T-helper 22 cell (primary cell): ENCODE results near the gene FAM111A.

Source experiments
- DNase-seq: peaks from one replicate; pipeline ENCODE4 v3.0.0-alpha.2; 2020; ENCODE audit warnings: low read depth

Gene FAM111A

DNA sequence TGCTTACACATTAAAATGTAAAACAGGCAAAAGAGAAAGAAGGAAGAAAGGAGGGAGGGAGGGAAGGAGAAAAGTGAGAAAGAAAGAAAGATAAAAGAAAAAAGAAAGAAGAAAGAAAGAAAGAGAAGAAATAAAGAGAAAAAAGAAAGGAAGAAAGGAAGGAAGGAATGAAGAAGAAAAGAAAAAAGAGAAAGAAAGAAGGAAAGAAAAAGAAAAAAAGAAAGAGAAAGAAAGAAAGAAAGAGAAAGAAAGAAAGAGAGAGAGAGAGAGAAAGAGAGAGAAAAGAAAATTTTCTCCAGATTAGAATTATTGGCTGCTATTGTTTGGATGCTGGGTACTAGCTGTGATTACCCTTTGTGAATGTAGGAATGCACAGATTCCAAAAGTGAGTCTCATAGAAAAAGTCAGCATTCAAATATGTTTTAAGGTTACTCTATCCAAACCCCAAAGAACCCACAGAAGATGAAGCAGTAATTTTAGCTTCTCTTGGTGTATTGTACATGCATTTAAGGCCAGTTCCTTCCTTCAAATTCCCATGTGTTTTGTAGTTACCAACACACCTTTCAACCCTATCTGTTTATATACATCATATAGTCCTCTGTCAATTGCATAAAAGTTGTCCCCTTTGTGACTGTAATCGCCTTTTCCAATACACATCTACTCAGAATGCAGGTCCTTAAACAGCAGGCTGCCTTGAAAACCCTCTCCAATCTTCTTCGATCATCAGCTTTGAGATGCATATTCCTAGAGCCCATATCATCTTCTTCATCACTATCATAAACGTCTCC is 789 bp upstream of the FAM111A start:
- DNase-seq: no peak

DNA sequence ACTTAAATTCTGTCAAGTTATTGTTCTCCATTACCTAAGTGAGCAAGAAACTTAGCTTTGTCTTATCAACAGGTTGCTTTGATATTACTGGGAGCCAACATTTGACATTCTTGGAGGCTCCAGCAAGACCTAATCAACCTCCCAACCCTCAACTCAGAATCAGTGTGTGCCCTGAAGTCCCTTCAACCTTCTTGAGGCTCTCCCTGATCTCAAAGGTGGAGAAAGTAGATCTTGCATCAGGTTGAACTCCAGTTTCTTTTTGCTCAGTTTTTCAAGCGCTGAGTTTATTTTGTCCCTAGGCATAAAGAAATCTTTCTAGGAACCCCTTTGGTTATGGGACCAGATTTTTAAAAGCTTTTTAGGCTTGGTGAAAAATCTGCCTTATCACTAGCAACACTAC is 1.4 kb downstream of the FAM111A start:
- no peak for DNase-seq

DNA sequence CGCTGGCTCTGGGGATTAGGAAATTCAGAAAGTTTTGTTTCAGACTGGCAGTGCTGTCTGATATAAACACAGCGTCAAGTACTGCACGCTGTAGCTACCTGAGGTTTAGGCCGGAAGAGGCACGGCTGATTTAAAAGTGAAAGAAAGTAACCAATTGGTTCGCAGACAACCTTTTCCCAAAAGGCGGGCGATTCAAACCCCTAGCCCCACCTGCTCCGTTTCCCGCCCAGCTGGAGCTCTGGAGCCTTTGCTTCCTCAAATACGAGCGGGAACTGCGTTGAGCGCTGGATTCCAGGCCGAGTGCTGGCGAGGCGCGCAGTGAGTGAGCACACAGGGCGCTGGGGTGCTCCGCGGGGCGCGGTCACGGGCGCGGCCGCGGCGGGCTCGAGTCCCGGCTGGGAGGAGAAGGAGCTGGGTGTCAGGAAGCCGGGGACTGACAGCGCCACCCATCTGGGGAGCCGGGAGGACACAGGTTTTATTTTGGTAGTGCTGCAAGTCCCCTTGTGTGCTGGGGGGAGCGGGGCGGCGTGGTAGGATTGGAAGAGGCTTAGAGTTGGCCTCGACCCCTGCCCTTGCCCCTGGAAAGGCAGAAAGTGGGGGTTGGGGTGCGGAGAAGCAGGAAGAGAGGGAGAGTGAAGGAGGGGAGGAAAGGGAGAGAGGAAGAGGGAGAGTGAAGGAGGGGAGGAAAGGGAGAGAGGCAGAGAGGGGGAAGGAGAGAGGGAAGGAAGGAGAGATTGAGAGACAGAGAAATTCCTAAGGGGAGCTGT is 2.1 kb downstream of the FAM111A start:
- DNase-seq: peak; percentile 63

DNA sequence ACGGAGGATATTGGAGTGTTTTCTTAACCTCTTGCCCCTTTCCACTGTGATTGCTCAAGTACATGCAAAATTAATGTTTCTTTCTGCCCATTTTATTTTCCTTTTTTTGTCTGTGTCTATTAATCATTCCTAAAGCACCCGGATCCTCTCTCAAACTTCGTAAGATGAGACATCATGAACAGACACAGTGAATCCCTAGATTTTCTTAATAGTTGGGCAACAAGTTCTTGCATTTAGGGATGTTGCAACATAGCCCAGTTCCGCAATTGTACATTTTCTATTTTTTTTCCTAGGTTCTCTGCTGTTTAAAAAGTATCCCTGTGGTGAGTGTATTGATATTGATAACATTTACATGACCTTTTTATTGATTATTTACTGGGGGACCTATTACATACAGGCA is 2.9 kb downstream of the FAM111A start:
- DNase-seq: no peak

DNA sequence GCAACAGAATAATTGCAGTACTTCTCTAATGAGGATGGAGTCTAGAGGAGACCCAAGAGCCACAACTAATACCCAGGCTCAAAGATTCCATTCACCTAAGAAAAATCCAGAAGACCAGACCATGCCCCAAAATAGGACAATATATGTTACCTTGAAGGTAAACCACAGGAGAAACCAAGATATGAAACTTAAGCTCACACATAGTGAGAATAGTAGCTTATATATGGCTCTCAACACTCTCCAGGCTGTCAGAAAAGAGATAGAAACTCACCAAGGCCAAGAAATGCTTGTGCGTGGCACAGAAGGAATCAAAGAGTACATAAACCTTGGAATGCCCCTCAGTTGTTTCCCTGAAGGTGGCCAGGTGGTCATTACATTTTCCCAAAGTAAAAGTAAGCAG is 9.1 kb downstream of the FAM111A start:
- no peak for DNase-seq

DNA sequence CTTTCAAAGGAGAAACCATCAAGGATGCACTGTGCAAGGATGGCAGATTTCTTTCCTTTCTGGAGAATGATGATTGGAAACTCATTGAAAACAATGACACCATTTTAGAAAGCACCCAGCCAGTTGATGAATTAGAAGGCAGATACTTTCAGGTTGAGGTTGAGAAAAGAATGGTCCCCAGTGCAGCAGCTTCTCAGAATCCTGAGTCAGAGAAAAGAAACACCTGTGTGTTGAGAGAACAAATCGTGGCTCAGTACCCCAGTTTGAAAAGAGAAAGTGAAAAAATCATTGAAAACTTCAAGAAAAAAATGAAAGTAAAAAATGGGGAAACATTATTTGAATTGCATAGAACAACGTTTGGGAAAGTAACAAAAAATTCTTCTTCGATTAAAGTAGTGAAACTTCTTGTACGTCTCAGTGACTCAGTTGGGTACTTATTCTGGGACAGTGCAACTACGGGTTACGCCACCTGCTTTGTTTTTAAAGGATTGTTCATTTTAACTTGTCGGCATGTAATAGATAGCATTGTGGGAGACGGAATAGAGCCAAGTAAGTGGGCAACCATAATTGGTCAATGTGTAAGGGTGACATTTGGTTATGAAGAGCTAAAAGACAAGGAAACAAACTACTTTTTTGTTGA is 9.8 kb downstream of the FAM111A start:
- no peak for DNase-seq

DNA sequence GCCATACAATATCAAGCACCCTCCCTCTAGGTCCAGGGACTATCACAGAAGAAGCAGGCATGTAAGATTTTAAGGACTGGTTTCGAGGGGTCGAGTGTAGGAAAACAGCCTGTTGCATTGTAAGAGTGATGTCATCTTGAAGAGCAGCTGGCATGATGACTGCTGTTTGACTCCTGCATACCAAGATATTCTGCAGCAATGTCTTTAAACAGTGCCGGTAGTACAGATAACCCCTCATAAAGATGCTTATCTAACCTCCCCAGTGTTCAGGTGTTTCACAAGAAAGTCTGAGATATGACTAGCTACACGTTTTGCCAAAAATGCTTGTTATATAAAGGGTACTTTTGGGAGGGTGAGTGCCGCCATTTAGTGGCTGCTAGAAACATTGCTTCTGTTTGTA is 12.0 kb downstream of the FAM111A start:
- DNase-seq: no peak

DNA sequence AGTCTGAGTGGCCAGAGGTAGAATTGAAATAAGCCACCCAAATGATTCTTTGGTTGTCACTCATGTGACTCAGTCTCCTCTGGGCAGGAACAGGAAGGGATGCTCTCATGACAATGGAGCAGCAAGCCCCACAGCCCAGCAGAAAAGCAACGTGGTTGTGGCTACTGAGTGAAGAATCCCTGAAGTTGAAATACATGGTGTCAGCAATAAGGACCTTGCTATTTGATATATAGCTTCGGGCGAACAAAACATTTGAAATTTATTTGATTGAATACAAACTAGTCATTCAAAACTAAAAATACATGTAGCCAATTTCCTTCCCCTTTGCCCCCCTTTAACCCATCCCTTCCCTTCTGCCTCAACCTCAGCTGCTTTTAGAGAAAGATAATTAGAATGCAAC is 14.8 kb downstream of the FAM111A start:
- no peak for DNase-seq

DNA sequence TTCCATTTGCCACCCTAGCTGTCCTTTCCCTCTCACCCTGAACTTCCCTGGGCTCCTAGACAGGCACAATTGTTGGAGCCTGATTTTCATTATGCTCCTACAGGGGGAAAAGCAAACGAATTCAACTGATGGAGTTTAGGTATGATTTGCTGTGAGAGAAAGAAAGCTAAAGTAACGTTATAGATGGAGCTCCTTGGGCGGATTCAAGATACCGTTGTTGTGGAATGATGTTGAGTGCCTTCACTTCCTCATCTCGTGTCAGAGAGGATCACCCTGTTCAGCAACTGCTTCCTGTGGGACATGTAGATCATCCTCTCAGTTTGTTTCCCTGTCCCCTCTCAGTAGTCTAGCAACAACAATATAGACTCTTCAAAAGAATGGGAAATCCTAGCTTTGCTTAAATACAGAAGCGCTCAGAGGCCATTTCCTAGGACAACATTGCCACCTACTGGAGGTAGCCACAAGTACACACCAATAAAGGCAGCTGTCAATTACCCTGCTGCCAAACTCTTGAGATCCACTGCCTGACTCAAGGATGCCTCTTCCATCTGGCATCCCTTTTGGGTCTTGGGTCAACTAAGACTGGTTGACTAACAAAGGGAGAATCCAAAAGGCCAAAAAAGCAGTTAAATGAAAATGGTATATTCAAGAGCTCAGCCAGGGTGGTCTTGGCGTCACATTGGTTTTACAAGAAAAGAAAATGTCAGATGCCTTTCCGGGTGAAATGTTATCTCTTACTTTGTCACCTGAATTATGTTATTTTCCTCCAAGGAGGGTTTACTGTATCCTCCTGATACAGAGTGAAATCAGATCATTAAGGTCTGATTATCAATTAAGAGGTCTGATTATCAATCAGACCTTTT is 15.8 kb downstream of the FAM111A start:
- no peak for DNase-seq

DNA sequence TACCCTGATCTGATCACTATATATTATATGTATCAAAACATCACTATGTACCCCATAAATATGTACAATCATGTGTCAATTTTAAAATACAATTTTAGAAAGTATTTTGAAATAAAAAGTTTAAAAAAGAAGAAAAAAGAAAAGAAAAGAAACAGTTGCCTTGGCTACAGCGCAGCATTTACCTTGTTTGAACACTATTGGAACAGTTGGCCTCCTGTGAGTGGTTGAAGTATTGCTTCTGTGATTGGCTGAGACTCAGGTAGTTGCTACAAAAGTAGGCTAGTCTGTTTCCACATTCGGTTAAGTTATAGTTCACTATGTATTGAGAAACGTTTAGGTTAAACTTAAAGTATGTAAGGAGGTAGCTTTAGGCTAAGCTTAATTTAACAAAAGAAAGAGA is 21.4 kb downstream of the FAM111A start:
- DNase-seq: no peak

DNA sequence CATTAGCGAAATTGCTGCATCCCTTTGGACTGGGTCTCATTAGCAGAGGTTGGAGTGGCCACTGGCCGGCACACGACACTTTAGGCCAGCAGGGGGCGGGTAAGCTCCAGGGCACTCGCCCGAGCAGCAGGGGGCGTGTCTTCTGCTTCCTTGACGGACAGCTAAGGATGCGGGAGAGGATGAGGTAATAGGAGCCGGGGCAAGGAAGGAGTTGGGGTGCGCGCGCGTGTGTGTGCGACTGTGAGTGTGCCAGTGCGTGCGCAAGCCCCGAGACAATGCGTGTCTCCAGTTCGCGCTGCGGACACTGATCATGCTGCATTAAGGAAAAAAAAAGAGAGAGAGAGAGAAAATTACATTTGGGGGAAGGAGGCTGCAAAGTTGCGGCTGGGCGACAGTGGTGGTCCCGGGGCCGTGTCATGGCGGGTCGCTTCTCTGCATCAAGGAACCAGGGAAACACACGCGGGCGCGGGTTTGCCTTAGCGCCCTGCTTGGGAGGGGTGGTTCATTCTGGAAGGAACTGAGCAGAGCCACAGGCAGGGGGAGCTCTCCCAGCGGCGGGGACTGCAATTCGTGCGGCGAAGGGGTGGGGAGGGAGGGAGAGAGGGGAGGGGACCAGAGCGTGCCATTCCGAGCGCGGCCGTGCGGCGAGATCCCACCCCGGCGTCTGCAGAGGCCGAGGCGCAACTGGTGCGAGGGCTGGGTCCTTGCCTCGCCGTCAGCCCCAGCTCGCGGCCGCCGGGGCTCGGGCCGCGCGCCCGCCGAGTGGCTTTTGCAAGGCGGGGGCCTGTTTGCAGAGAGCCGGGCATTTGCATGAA is 29.1 kb downstream of the FAM111A start, which contains the start of gene DTX4:
Gene DTX4 (plus strand): TSS at position 625 of the 815 bp plus-strand sequence. CDS start 464 bp downstream, outside the sequence.
- DNase-seq: peak; percentile 74

DNA sequence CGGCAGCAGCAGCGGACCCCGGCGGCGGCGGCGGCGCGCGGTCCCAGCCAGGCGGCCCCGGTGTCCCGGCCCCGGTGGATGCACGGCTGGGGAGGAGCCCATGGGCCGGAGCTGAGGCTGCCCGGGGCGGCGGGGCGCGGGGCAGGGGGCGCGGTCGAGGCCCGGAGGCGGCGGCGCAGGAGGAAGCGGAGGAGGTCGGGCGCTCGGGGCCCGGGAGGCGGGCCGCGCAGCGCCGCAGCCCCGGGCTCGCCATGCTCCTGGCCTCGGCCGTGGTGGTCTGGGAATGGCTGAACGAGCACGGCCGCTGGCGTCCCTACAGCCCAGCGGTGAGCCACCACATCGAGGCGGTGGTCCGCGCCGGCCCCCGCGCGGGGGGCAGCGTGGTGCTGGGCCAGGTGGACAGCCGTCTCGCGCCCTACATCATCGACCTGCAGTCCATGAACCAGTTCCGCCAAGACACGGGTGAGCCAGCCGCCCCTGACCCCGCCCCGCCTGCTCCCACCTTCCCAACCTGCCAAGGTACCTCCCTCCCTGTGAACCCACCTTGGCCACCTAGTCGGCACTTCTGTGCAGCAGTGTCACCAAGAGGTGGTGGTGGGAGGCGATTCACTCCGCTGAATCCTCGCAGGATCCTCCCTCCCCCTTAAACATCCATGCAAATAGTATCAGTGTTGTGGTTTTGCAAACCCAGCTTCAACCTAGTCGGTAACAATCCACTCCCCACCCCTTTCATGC is 29.9 kb downstream of the FAM111A start:
- no peak for DNase-seq

DNA sequence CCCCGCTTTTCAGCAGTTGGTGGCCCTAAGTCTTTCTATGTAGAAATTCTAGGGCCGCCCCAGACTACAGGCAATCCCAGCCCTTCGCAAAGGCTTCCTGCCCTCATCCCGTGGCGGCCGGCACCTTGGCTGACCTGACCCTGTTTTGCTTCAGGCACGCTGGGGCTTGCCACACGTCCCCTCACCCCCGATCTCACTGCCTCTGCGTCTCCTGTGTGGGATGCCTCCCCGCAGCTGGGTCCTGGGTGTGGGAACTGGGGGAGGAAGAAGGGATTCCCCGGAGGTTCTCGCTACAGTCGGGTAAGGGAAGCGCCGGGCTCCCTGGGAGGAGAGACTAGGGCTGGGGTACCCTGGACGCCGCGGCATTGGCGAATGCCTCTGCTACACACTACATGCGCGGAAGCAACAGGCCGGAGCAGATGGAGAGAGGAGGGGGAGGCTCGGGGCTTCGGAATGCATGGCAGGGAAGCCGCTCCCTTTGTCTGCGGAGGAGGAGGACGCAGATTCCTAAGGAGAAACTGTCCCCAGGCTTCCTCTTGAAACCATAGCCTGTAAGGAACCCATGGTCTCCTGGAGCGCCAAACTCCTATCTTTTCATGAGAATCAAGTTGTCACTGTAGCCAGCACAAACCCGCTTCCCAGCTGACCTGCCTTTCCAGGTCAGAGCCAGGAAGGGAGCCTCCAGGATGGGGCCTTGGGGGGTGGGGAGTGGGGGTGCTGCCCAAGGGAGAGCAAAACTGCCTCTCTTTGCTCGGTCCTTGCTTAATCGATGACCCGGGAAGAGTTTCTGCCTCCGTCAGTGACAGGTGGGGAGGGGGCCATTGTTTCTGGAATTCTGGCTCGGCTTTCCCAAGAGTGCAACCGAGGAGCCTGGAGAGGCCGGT is 30.7 kb downstream of the FAM111A start:
- DNase-seq: no peak

DNA sequence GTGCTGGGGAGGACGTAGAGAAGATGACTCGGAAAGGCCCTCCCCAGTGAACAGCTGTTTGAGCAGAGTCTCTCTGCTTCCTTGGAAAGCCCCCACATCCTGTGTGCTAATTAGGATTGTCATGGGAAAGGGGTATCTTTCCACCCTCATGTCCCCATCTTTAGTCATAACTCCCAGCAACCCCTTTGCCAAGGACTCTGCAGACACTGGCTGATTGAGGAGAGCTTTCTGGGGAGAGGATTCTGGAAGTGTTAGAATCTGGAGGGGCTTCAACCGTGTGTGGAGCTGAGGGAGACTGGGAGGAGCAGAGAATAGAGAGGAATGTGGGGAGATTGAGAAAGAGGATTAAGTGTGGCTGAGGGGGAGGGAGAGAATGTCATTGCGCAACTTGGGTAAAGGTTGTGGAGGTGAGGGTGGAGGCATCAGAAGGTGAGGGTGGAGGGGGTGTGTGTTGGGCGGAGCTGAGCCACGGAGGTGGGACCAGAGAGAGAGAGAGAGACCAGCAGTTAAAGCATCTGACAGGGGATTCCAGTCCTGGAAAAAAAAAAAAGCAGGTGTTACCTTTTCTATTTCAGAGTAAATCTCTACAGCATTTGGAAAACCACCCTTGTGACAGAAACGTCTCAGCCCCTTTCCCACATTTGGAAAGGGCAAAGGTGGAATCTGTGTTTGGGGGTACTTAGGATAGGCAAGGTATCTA is 31.5 kb downstream of the FAM111A start:
- no peak for DNase-seq

DNA sequence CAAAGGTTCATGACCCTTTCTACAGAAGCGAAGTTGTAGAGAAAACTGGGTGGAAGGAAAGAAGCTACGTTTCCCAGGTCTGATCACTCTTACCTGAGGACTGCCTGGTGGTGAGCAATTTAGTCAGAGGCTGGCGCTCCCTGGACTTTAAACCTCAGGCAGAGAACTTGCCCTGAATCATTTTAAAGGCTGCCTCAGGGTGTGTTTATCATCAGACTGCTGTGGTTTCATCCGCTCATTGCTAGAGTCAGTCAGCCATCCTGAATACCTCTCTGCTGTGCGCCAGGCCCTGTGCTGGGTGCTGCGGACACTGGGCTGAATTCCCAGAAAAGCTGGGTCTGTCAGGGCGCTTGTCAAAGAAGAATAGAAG is 32.0 kb downstream of the FAM111A start:
- no peak for DNase-seq

DNA sequence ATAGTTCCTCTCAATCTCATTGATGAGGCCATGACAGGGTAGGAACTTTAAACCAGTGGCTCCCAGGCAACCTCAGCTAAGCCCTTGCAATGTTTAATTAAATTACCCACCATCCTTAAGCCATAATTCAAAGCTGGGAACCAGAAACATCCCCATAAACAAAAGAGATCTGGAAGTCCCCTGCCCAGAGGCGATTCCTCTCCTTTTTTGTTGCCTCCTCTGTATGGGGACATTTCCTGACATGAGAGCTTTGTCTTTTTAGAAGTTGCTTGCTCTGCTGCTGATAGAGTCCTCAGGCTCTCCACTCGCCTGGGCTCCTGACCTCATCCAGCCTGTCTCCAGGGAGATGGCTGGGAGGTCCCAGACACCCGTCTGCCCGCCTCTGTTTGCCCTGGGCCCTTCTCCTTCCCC is 32.4 kb downstream of the FAM111A start:
- no peak for DNase-seq

DNA sequence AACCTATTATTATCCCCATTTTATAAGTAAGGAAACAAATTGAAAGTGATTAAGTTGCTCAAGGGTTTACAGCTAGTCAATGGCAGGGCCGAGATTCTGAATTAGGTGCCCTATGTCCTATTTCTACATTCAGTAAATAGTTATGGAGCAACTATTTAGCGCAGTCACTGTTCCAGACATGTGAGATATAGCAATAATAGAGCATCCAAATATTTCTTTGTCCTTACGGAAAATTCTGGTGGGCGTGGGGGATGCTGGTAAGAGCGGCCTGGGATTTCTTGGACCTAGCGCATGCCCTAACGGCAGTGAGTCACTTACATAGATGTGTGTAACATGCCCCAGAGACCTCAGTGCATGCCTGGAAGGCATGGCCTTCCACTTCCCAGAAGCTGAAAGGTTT is 33.7 kb downstream of the FAM111A start:
- no peak for DNase-seq

DNA sequence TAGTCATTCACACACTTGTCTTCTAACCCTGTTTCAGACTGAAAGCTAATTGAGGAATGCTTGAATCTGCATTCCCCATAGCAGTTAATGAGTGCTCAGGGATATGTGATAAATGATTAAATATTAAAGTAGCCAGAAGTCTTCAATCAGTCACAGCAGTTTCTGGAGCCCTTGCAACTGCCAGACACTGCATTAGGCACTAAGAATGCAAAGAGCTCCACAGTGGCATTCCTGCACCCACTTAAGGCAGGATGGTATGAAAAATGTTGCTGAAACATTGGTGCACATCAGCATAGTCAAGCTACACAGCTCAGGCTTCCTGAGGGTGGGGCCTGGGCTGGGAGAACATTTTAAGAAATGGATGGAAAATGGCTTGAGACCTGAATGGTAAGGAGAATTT is 35.7 kb downstream of the FAM111A start:
- no peak for DNase-seq

DNA sequence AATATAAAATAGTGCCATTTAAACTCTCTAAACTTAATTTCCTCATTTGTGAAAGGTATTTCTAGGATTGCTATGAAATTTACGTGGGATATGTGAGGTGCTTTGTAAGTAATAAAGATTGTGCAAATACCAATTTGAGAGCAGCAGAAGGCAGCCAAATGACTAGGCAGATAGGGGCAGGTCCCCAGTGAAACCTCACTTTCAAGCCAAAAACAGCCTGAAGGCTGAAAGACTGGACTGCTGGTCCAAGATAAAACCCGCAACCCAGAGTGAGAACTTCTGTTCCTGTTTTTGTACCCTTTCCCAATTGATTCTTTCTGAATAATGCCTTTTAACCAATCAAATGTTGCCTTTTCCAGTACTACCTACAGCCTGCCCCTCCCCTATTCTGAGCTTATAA is 36.5 kb downstream of the FAM111A start:
- no peak for DNase-seq
